GM06990 (cell line): Measurements from ENCODE around the gene PTPRM.

Experiments used
- DNase-seq: peaks from one replicate; pipeline ENCODE4 v3.0.0-alpha.2; 2011; ENCODE audit not compliant: insufficient read length; ENCODE audit errors: extremely low read depth
- H3K27me3 ChIP-seq: replicated peaks from 2 replicates; pipeline ENCODE4 v1.6.0; 2011; ENCODE audit warnings: low read length; ENCODE audit not compliant: control insufficient read depth, insufficient read depth
- H3K36me3 ChIP-seq: 2 replicates; pipeline ENCODE4 v1.5.1; 2011; ENCODE audit warnings: low read length; ENCODE audit not compliant: control insufficient read depth, insufficient read depth
- H3K4me3 ChIP-seq: replicated peaks from 2 replicates; pipeline ENCODE4 v1.5.1; 2011; ENCODE audit warnings: low read depth, mild to moderate bottlenecking, control low read depth, low read length
- TF ChIP-seq, protein P1 (sequence below): IDR thresholded peaks from 2 replicates; pipeline ENCODE4 v1.5.1; 2011; ENCODE audit warnings: low read length, control low read depth, mild to moderate bottlenecking, inconsistent platforms; ENCODE audit not compliant: insufficient read depth, poor library complexity, severe bottlenecking

PTPRM gene

GRCh38 chr18:7857562-7857961 lies 290.4 kb downstream of the PTPRM start:
- Histone ChIP-seq H3K27me3 (no peaks in the 10 kb centered on the region; the same call in 1 of the 2 replicates), H3K4me3 (no peak overlapping the region), H3K36me3 (no peaks in the 10 kb centered on the region)
- DNase-seq: no peak
- TF ChIP-seq, protein P1, sequence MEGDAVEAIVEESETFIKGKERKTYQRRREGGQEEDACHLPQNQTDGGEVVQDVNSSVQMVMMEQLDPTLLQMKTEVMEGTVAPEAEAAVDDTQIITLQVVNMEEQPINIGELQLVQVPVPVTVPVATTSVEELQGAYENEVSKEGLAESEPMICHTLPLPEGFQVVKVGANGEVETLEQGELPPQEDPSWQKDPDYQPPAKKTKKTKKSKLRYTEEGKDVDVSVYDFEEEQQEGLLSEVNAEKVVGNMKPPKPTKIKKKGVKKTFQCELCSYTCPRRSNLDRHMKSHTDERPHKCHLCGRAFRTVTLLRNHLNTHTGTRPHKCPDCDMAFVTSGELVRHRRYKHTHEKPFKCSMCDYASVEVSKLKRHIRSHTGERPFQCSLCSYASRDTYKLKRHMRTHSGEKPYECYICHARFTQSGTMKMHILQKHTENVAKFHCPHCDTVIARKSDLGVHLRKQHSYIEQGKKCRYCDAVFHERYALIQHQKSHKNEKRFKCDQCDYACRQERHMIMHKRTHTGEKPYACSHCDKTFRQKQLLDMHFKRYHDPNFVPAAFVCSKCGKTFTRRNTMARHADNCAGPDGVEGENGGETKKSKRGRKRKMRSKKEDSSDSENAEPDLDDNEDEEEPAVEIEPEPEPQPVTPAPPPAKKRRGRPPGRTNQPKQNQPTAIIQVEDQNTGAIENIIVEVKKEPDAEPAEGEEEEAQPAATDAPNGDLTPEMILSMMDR: no peak

DNA sequence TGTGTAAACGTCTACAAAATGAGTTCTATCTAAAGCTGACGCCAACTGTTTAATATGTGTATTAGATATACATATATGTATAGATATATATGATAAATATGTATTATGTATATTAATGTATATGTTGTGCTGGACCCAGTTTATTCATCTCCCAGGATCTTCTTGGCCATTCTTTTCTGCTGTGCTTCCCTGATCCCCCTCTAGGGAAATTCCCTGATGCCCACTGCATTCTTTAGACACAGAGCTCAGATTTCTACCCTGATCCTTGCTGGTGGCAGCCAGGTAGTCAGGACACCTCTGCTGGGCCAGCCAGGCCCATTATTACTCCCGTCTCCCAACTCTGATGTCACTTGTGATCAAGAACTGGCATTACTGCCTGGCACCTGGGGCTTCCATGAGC lies 292.0 kb downstream of the PTPRM start:
- no peaks in the 10 kb centered on the region for H3K36me3 ChIP-seq
- H3K4me3 ChIP-seq: no peak overlapping the region
- no peaks in the 10 kb centered on the region for H3K27me3 ChIP-seq
- TF ChIP-seq, protein P1: no peak
- DNase-seq: no peak

DNA sequence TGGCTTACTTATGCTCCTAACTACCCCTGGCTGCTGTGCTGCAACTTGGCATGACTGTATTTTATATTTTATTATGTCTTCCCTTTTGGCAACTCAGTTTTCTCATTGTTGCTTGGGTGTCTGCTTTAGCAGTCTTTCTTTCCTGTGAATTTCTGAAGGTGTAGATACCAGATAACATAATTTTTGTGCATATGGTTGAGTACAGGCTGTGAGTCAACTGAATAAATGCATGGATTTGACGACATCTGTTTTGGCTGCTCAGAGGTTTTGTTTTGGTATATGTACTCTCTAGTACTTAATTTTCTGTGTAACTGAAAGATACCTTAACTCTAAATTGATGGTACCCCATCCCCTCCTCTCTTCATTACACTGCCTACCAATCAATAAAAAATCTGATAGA lies 303.1 kb downstream of the PTPRM start:
- TF ChIP-seq, protein P1: no peak

DNA sequence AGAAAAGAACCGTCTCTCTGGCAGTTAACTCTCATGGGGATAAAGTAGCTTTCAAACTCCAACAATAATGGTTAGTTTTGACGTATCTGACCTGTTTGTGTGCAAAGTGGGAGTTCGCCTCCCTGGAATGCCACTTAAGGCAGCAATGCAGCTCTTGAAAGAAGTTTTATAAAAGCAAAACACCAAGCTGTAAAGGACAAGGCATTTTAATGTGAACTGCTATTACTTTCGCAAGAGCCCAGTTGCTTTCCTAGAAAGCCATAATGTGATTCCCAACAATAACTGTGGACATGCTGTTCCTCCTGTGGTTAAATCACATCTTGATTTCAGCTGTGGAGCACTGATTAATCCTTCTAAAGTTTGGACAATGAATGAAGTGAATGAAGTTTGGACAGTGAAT lies 303.7 kb downstream of the PTPRM start:
- H3K27me3 ChIP-seq: no peaks in the 10 kb centered on the region
- no peak for DNase-seq
- TF ChIP-seq, protein P1: no peak
- H3K4me3 ChIP-seq: no peak overlapping the region
- no peaks in the 10 kb centered on the region for H3K36me3 ChIP-seq

More for the DNA sequence above, 303.1 kb downstream of the PTPRM start:
- no peaks in the 10 kb centered on the region for H3K36me3 ChIP-seq
- H3K4me3 ChIP-seq: no peak overlapping the region
- no peak for DNase-seq
- no peaks in the 10 kb centered on the region for H3K27me3 ChIP-seq

DNA sequence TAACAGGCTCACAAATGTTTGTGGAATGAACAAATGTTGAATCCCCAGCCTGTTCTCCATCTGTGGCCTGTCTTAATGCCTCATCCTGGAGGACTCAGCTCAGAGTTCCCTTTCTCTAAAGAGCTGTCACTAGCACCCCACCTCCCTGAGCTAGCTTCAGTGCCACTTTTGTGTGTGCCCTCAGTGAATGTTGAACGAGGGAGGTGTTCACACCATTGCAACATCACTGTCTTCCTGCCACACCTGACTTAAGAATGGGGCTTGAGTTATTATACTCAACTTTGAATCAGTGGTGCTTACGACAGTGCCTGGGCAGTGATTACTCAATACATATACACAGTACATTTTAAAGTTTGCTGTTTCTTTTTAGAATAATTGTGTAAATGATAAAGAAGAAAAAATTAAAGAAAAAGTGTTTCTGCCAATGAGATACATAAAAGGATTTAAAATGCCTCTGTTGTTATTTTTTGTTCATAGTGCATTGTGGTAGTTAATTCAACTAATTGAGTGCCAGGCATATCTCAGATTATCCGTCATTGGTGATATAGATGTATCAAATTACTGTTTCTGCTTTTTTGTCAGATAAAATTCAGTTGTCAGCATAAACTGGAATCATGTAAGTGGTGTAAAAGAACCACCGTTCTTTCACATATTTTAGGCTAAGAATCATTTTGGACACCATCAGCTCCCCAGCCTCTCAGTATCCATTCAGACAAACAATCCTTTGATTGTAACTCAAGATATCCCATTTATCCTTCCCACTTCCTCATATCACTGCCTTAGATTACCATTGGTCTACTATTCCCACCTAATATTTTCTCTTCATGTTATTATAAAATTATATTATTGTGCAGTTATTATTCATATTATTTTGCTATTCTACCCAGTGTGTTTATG lies 304.7 kb downstream of the PTPRM start:
- TF ChIP-seq, protein P1: no peak
- no peaks in the 10 kb centered on the region for H3K36me3 ChIP-seq
- H3K27me3 ChIP-seq: no peaks in the 10 kb centered on the region
- no peak for DNase-seq
- H3K4me3 ChIP-seq: no peak overlapping the region
